HG03064 (cell line): ENCODE measurements around the gene RAX.

Experiments
- ATAC-seq: cut with Tn5 transposase; IDR thresholded peaks from one replicate; pipeline ENCODE4 v1.9.1; 2021; ENCODE audit warnings: low read depth; ENCODE audit not compliant: unreplicated experiment

The RAX gene

DNA sequence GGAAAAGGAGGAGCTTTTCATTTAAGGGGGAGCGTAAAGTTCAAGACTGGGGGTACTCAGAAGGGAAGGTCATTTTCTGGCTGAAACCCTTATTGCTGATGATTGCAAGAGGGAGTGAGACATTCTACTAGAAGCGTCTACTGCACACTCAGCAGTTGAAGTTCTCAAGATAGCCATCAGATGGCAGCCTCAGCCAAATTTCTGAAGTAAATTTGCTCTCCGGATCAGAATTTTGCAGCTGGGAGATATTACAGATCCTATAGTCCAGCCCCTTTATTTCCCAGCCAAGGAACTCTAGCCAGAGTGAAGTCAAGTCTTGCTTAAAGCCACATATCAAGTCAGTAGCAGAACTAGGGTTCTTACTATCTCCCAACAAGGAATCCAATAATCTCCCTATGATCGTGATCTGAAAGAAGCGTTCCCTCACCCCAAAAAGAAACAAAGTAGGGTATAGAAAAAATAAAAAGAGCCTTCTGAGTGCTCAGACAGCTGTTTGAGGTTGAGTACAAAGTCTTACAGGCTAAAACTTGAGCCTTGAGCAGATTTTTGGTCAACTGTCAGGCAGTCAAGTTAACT is 24.0 kb downstream of the RAX start:
- no peak for ATAC-seq

DNA sequence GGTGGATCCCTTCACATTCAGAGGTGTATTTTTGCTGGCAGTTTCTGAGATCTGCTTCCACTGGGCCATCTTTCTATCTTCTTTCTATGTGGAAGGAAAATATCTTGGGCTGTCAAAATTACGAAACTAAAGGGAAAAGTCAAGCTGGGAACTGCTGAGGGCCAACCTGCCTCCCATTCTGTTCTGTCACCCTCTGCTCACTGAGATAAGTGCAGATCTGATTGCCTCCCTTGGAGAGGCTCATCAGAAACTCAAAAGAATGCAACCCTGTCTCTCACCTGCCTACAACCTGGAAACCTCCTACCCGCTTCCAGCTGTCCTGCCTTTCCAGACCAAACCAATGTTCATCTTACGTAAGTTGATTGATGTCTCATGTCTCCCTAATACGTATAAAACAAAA is 26.5 kb downstream of the RAX start:
- ATAC-seq, result no peak

DNA sequence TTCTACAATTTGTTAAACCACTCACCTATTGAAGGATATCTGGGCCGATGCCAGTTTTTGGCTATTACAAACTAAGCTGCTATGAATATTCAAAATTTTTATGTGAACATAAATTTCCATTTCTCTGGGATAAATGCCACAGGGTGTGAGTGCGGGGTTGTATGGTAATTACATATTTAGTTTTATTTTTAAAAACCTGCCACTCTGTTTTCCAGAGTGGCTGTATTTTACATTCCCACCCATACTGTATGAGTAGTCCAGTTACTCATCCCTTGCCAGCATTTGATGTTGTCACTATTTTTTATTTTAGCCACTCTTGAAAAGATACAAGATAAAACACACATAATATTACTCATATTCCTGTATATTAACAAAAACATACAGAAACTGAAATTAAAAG is 30.3 kb downstream of the RAX start:
- no peak for ATAC-seq

DNA sequence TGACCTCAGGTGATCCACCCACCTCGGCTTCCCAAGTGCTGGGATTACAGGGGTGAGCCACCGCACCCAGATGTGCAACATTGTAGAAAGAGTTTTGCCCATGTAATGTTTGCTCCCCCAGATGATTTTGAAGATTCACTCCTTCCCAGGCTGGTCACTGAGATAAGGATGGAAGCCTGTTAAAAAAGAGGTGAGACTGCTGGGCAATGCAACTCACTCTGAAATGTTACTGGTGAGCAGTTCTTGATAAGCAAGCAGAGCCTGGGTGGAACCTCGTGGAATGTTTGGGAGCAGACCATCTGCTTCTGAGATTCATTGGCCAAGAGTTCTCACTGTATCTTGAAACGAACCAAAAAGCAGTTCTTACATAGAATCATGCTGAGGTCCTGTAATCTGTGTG is 33.6 kb downstream of the RAX start:
- no peak for ATAC-seq

DNA sequence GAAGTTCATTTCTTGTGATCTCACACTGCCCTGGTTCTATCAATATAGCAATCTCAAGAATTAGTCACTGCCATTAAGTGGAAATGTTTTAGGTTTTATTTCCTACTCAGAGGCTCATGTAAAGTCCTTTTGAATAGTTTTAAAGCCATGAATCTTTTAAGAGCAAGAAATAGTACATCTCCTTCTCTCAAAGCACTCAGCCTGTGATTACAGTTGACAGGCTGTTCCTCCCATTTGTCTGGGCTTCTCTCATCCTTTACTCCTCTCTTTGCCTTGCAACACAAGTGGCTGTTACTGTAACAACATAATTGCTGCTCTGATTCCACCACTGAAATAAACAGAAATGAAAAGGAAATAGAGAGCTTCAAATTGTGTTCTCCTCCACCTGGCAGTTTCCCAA is 34.9 kb downstream of the RAX start:
- ATAC-seq, result no peak

DNA sequence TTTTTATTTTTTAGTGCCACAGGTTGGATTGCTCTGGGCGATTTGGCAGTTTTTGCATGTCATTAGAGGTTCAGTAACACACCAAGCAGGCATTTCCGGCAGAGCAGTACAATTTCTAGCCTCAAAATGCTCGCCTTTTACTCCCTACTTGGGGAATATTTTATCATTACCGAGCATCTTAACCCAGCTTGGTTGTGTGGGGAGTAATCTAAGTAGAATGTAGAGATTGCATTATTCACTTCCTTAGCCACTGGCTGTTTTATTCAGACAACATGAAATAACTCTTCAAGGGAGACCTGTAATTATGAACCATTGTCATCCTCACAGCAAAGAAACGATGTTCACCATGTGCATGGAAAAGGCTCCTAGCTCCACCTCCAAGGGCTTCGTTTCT is 40.2 kb downstream of the RAX start:
- ATAC-seq, result no peak

DNA sequence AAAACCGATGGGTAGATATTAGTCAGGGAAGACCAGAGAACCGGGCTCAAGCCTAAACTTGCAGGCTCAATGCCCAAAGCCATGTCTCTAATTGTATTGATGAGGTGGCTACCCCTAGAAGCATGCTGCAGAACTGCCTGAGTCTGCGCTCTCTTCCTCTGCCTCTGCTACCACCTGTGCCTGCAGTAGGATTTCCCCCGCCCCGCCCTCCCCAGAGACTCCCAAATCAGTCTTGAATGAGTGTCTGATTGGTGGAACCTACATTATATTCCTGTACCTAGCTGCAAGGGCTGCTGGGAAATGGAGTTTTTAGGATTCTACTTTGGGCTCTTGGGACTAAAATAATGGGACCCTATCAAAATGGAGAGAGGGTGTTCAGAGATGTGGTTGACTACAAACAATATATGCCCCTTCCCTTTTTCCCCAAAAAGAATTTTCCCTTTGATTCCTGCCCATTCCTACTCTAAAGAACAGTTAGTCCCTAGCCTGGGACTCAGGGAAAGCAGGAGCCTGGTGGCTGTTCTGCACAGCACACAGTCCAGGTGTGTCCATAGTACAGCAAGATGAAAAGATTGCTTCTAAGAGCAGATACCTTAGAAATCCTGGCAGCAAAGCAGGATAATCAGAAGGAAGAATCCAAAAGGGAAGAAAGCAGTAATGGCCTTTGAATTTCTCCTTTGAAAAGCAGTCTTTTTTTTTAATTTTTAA is 40.8 kb downstream of the RAX start:
- no peak for ATAC-seq

DNA sequence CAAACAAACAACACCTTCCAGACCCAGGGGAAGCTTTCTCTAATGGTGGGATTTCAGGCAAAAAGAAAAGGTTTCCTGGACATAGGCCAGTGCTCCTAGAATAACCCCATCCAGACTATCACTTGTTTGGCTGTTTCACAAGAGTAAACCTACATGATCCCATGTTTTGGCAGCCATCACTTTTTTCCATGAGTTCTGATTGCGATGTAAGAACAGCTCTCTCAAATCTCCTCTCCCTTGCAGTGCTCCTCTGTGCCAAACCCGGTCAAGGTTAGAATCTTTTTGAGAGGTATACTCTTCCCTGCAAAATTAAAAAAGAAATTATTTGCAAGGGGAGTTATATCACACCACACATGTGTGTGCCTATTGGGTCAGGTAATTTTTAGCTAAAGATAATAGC is 41.4 kb downstream of the RAX start:
- ATAC-seq, result no peak

DNA sequence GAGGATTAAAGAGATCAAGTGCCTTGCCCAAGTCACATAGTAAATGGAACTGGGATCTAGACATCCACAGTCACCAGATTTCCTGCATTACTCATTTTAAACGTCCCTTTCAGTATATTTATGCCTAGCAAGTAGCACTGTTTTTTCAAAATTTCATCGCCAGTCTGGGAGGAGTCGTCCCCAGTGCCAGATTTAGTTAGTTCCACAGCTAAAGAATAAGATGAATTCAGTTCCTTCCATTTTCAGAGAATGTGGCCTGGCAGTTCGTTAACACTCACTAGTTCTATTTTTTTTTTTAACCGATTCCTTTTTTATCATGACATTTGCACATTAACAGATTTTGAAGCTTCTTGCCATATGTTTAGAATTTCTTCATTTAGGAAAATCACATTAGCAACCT is 42.1 kb downstream of the RAX start:
- no peak for ATAC-seq

DNA sequence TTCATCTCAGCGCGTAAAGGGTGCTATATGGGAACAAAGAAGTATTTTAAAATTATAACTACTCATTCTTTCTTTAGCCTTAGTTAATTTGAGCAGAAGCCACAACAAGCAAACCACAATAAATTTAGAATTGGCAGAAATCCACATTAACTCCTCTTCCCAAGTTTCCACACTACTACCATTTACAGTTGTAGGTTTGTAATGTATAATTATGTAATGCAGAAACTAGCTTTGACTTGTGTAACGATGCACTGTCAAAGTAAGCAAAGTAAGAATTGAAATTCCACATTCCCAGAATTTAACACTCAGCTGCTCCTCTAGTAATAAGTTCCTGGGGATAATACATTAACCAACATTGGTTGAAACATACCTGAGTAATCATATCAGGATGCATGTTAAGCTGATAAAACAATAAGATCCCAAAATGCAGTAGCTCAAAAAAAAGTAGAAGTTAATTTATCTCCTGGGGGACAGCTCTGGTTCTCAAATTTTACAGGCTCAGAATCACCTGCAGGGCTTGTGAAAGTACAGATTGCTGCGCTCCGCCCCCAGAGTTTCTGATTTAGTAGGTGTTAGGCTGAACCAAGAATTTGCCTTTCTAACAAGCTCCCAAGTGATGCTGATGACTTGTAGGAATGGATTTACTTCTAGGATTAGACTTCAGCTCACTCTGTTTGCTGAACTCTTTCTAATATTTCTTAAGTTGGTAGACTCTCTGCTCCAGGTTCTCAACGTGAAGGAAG is 43.4 kb downstream of the RAX start:
- no peak for ATAC-seq

DNA sequence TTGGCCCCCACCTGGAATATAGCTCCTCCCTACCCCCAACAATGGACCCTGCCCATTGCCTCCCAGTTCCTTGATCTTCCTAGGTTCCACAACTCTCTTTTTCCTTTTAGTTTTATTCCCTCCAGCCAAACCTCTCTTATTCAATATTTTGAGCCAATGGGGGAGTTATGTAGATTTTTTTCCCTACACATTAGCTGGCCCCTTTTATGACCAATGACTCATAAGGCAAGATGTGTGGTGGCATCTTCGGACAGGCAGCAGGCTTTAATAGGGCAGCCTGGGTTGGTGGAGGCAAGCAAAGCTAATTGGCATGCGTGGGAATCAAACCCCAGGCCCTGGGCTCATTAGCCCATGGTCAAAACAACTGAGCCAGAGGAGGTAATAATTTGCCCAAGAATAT is 44.1 kb downstream of the RAX start:
- ATAC-seq, result no peak

DNA sequence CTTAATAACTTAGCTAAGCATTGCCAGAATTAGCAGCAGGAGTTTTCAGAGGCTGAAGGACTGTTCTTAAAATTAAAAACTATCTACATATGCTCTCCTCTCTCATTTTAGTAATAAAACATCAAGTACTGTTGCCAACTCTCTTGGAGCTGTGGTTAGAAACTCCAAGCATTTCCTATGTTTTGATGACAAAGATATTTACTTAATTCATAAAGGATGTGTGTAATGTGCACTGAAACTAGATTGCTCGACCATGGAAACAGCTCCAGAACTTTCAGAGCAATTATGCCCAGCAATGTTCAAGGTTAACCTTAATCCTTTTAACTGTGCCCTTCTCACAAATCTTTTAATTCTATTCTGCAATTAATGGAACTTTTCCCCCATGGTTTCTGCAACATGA is 44.9 kb downstream of the RAX start:
- no peak for ATAC-seq

DNA sequence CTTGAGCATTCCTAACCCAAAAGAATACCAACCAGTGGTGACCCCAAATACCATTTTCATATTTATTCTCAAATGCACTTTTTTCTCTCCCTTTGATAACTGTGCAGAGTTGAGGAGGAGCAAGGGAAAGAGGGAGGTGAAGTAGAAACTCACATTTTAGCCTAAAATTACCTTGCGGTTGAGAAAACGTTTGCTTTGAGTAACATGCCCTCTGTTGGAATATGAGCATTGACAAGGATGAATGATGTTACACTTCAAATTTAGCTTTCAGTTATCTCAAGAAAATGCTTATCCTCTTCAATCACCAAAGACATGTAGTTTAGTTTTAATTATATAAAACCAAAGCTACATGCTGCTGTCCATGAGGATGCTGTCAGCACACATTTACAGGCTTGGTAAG is 50.9 kb downstream of the RAX start:
- ATAC-seq, result no peak

DNA sequence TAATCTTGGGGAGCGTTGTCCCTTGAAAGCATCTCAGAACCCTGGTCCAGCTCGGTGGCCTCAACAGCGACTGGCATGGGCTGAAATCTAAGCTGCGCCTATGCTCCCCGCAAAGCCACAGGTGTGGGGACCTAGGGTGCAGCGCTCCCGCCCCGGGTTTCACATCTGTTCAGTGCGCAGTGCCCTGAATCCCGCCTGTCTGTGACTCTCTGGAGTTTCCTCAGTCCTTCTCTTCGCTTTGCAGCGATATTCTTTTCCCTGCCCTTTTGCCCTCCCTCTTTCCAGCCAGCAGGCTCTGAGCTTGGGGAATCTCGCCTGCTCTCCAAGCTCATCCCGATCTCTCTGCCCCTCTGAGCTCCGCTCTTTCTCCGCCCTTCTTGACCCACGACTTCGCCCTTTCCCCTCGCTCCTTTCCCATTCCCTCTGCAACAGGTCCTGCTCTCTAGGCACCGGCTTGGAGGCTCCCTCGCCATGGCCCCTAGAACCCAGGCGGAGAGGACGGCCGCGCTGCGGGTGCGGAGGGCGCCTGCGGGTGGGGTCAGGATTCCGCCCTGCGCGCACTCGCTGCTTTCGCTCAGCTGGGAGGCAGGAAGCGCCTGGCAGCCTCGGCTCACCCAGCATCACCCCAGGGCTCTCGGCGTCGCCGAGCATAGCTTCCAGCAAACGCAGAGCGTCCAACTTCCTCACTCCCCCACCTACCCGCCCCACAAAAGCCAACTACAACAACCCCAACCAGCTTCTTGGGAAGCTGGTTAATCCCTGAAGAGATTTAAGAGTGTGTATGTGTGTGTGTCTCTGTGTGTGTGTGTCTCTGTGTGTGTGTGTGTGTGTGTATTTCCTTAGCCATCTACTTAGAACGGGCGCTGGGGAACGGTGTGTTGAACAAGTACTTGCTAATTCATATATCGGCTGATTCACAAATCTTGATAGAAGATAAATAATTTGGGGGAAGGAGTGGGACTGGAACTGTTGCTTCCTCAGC is 52.2 kb downstream of the RAX start:
- no peak for ATAC-seq

DNA sequence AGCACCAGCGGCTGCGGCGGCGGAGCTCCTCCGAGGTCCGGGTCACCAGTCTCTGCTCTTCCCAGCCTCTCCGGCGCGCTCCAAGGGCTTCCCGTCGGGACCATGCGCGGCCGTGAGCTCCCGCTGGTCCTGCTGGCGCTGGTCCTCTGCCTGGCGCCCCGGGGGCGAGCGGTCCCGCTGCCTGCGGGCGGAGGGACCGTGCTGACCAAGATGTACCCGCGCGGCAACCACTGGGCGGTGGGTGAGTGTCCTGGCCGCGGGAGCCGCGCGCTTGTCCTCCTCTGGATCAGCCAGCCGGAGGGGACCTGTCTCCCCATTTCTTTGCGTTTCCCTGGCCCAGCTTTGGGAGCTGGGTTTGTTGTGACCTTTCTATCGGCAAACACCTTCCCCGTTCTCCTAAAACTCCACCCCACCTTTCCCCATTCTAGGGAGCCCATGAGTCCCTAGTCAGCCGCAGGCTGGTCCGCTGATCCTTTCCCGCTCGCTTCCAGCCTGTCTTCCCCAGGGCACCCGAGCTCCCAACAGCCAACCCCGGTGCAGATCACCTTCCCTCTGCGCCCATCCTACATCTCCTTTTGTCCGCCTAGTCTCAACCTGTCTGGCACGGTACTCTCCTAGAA is 53.0 kb downstream of the RAX start:
- no peak for ATAC-seq

DNA sequence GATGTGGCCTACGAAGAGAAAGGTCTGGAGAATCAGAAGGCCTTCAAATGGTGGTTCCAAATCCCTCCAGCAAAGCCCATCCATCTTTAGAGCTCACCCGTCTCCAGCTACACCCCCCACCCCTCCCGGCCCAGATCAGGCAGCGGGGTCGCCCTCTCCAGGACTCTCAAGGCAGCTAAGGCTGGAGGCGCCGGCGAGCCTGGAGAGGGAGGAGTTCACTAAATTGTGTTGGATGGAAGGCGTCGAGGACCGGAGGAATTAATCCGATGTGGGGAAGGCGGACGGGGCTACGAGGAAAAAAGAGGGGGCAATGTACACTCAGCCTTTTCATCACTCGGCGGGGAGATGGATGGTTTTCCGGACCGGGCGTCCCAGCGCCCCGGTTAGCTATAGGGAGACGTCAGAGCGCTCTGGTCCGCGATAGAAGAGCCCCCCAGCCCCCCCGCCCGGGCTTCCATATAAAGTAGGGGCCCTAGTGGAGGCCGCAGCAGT is 53.5 kb downstream of the RAX start, which contains the start of gene GRP:
TSS of gene GRP (plus strand) at position 487 of the 492 bp plus-strand sequence. CDS start 108 bp downstream, outside the sequence.
- no peak for ATAC-seq

DNA sequence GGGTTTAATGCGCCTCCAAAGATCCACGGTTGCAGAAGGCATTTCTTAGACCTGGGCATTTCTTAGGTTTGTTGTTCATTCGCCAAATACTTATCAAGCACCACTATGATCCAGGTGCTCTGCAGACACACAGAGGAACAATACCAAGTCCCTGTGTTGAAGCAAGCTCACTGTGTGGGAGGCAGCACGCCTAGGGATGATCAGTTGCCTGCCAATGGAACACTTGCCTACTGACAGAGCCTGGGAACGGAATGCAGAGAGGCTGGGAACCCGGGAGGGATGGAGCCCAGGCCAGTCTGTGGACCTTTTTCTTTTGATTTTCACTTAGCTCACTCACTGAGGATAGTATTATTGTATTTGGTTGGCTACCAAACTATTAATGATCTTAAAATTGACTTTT is 55.2 kb downstream of the RAX start:
- no peak for ATAC-seq
